Activated naive CD8-positive, alpha-beta T cell treated with anti-CD3 and anti-CD28 coated beads, Interleukin-2, amount 50 U/mL, for 16 hours (primary cell): Measurements from ENCODE around the gene ANKUB1.
"Not testable (repeated sequence)": the region's sequence is repeated elsewhere in the genome, so short reads cannot be mapped to it uniquely, and the experiment has no call there.

ENCODE experiments used
- DNase-seq: peaks from one replicate; pipeline ENCODE4 v3.0.0-alpha.2; 2020; ENCODE audit warnings: low read depth, low spot score

The ANKUB1 gene, protein sequence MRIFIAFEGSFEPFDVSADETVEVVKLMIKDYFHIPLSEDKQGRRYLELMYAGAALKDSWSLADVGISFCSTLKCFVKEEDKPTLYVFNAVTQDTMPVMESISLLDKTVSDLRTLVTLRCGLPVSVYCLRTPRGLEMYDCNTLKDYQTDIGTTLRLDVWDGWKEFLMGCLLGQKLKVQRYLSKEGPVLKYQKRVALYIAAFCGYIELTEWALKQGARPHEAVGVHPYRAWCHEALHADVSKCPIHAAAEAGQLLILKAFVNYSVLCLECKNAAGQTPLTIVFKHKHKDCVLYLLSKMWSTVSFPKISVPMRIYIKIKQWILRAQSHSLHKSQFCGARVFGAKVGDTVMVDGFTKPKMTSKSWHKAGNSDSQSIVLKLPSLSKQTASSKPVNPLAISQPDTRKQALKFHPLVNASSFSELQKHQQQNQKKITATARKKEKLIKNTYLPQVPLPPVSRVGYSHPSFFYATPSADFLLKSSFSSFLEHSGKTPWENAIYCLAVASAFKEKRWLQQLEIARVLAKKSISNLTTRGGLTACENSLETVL

DNA sequence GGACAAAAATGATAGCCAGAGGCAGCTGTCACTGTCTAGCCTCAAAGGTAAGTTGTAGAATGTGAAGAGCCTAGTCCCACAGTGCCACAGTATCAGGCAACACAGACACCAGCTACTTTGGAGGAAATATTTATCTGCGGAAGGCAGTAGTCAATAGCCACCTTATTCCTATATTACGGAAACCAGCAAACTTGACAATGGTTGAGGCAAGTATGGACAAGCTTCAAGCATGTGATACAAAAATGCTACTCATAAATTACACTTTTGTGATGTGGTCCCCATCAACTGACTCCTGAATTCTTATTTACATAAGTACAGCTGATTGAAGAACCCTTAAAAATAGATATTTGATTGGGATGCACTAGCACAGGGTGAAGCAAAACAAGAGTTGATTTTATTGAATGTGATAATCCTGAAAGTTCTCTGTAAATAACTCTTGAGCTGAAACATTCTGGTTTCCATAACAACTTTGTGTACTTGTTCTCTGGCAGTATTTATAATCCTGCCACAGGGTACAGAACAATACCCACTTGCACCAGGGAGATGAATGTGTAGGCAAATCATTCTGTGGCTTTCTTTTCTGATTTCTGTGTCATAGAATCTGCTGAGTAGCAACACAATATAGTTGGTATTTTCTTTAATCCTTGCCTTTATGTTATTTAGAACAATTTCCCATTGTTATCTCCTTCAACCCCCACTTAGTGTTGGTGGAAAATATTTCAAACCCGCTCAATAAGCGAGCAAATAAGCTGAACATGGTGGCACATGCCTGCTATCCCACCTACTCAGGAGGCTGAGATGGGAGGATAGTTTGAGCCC lies at the start of gene ANKUB1:
TSS of gene ANKUB1 (minus strand) at position 103 of the 819 bp plus-strand sequence. CDS start 188 bp downstream, outside the sequence.
- DNase-seq = no peak

DNA sequence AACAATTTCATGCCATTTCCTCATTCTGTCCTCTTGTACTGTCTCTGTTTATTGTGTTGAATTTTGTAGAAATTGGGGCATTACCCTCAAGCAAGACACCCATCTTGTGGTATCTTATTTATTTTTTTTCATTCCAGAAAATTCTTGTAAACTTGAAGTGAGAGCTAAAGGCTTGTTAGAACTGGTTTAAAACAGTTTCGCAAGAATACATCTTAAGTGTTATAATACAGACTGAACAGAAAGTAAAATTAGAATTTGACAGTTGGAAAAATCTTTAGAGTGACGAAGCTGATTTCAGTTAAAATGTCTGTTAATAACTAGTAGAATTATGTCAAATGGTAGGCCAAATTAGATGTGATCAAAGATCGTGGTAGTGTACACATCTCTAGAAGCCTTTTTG lies 47.5 kb upstream of the ANKUB1 start:
- no peak for DNase-seq

DNA sequence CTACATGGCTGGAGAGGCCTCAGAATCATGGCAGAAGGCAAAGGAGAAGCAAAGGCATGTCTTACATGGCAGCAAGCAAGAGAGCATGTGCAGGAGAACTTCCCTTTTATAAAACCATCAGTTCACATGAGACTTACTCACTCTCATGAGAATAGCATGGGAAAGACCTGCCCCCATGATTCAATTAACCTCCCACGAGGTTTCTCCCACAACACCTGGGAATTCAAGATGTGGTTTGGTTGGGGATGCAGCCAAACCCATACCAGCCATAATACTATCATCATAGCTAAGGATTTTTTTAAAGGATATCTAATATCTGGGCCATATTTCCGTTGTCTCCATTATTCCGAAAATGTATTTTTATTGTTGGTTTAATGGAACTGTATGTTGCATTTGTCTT lies 47.1 kb upstream of the ANKUB1 start:
- not testable (repeated sequence) for DNase-seq

DNA sequence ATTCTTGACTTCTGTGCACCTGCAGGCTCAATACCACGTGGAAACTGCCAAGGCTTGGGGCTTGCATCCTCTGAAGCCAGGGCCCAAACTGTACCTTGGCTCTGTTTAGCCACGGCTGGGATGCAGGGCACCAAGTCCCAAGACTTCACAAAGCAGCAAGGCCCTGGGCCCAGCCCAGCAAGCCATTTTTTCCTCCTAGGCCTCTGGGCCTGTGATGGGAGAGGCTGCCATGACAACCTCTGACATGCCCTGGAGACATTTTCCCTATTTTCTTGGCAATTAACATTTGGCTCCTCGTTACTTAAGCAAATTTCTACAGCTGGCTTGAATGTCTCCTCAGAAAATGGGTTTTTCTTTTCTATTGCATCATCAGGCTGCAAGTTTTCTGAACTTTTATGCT lies 46.1 kb upstream of the ANKUB1 start:
- not testable (repeated sequence) for DNase-seq

DNA sequence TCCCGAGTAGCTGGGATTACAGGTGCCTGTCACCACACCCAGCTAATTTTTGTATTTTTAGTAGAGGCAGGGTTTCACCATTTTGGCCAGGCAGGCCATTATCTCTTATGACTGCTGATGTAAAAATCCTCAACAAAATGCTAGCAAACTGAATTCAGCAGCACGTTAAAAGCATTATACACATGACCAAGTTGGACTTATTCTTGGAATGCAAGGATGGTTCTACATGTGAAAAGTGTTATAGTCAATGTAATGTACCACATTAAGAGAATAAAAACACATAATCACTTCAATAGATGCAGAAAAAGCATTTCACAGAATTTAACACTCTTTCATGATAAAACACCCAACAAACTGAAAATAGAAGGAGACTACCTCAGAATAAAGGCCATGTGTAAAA lies 40.9 kb upstream of the ANKUB1 start:
- no peak for DNase-seq

DNA sequence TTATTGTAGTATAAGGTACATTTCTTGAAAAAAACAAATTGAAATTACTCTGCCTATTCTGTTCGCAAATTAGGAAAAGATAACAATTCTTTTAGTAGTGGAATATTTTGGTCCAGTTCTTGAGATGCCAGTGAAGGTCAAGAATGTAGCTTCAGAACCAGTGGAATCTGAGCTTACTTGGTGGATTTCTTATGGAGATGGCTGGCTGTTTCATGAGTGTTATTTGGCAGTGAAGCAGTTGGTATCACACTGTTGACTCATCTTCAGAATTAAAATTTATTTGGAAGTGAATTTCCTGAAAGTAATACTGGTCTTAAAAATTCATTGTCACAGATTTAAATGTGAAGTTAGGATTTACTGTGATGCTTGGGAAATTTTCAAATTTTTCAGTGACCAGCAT lies 39.7 kb upstream of the ANKUB1 start:
- no peak for DNase-seq

DNA sequence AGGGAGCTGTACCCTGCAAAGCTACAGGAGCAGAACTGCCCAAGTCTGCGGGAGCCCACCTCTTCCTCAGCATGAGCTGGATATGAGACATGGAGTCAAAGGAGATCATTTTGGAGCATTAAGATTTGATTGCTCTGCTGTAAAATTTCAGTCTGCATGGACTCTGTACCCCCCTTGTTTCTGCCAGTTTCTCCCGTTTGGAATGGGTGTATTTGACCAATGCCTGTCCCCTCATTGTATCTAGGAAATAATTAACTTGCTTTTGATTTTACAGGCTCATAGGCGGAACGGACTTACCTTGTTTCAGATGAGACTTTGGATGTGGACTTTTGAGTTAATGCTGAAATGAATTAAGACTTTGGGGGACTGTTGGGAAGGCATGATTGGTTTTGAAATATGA lies 39.0 kb upstream of the ANKUB1 start:
- DNase-seq = no peak

DNA sequence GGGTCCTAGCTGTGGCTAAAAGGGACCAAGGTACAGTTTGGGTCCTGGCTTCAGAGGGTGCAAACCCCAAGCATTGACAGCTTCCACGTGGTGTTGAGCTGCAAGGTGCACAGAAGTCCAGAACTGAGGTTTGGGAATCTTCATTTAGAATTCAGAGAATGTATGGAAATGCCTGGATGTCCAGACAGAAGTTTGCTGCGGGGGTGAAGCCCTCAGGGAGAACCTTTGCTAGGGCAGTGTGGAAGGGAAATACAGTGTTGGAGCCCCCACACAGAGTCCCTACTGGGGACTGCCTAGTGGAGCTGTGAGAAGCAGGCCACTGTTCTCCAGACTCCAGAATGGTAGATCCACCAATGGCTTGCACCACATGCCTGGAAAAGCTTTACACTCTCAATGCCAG lies 38.5 kb upstream of the ANKUB1 start:
- DNase-seq = no peak

DNA sequence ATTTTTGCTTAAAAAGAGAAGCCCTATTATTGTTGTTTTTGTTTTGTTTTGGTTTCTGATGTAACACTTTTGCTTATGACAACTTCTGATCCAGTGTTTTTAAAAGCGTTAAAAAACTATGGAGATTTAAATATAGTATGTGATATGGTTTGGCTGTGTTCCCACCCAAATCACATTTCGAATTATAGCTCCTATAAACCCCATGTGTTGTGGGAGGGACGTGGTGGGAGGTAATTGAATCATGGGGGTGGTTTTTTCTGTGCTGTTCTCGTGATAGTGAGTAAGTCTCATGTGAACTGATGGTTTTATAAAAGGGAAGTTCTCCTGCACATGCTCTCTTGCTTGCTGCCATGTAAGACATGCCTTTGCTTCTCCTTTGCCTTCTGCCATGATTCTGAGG lies 37.3 kb upstream of the ANKUB1 start:
- DNase-seq = not testable (repeated sequence)

DNA sequence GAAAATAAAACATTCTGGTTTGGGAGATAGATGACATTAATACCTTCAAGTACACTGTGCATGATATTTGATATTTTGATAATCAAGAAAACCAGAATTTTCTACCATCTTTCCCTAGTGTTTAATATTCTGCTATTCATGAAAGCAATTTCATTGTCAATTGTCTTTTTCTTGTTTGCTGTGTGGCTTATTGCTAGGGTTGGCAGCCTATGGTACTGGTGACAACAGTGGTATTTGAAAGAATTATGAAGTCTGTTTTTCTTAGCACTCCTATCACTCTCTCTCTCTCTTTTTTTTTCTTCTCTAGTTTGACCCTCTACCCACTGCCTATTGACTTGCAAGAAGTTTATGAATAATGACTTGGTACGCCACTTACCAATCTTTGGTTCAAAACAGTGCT lies 36.0 kb upstream of the ANKUB1 start:
- no peak for DNase-seq

DNA sequence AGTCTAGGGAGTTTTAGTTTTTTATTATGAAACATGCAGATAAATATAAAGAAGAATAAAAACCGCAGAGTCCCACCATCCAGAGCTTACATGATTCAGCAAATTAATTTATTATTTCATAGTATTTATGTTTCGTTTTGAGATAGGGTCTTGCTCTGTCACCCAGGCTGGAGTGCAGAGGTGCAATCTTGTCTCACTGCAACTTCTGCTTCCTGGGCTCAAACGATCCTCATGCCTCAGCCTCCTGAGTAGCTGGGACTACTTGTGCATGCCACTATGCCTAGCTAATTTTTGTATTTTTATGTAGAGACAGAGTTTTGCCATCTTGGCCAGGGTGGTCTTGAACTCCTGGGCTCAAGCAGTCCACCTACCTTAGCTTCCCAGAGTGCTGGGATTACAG lies 34.3 kb upstream of the ANKUB1 start:
- DNase-seq = no peak

DNA sequence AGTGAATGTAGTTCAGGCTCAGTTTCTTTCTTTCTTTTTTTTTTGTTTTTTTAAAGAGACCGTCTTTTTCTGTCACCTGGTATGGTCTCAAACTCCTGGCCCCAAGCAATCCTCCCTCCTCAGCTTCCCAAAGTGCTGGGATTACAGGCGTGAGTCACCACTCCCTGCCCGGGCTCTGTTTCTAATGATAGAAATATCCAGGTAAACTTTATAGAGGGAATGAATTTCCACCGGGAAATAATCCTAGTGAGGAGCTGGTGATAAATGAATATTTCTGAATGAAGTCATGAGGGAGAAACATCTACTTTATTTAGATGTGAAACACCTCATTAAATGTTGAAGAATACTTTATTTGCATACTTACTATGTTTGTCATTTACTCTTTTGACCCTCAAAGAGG lies 27.8 kb upstream of the ANKUB1 start:
- no peak for DNase-seq

DNA sequence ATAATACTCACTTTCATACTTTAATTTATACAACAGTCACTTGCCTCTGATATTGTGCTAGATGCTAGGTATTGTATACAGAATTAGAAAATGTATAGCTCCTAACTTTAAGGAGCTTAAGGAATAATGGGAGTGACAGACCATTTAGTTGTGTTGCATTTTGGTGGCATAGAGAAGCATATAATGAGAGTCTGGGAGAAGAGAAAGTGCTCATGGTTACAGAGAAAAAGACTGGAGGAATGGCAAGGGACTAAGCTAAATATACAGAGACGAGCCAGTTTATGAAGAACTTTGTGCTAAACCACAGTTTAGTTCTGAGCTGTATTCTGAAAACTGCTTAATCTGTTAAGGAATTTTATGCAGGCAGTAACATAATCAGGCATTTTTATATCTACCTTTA lies 27.1 kb upstream of the ANKUB1 start:
- no peak for DNase-seq

DNA sequence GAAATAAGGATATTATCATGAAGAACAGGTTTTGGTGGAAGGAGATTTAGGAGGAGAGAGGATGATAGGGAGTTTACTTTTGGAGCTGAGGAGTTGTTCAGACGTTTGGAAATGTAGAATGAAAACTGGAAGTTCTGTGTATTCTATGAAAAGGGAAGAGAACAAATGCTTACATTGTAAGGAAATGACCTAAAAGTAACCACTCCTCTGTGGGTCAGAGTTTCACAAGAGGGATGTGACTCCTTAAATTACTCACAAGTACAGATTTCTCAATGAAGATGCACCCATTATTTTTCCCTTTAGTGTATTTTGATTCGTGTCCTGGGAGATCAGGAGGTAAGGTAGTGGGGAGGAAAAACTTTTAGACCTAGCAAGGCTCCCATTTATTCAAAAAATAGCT lies 24.6 kb upstream of the ANKUB1 start:
- DNase-seq = no peak

DNA sequence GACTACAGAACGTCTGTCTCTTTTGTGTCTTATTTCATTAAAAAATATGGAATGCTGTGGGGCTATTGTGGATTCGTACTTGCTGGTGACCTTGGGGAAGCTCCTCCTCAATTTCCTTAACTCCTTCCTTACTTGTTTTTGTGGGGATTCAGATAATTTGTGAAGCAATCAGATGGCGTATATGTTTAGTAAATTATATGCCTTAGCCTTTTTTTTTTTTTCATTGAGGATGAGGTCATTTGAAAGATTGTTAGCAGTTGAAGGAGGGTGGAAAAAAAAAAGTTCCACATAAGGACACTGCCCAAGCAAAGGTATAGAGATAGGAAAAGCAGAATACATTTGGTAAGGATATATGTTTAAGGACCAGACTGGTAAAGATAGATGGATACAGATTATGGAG lies 24.0 kb upstream of the ANKUB1 start:
- no peak for DNase-seq

DNA sequence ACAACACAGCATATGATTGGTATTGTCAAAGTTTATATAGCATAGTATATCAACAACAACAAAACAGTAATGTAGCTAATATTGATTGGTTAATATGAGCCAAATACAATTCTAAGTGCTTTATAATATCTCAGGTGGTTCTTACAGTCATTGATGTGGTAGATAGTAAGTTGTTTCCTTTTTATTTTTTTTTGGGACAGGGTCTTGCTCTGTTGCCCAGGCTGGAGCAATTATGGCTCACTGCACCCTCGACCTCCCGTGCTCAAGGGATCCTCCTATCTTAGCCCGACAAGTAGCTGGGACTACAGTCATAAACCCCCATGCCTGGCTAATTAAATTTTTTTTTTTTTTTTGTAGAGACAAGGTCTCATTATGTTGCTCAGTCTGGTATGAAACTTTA lies 23.4 kb upstream of the ANKUB1 start:
- DNase-seq = no peak

DNA sequence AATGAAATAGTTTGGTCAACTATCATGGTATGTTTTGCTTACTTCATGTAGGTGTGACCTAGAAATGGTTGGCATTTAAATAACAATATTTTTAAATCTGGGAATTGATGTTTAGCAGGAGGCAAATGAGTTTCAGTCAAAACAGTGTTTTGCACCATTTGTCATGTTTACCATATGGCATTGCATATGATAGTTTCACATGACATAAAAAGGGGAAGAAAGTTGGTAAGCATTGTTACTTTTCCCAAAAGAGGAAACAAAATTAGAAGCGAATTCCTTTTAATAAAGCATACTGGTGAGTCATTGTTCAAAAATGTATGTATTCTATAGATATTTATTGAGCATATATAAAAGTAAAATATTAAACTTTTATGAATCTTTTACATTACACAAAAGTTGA lies 23.0 kb upstream of the ANKUB1 start:
- DNase-seq = no peak

DNA sequence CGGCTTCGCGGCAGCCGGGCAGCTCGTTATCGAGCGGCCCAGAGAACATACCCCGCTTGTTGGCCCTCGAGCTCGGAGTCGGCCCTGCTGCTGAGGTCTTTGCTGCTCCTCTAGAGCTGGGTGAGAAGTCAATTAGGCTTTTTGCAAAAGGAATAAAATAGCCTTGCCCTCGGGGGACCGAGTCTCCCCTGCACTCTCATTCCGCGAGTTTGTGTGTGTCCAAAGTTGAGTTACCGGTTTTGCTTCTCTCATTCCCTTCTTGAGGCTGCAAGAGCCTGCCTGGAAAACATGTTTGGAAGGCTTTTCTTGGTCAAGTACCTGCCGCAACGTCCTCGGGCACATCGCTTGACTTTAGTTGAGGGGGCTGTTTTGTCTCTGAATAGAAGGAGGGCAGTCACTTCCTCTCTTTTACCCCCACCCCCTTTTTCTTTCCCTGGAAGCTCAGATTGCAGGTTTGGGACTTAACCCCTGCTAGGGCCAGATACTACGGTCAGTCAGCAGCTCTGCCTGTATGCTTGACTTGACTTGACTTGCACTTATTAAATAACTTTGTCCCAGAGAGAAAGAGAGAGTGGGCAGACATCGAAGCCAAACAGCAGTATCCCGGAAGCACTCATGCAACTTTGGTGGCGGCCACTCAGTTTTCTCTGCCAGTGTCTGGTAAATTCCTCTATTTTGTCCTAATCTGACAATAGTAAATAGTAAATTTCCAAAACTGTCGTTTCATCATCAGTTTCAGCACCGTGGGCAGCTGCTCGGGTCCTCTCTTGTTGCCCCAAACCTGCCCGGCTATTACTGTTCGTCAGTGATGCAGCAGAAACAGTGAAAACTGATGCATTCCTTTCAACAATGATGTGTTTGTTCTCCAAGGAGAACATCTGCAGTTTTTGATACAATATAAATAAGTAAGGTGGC lies 21.3 kb upstream of the ANKUB1 start:
- DNase-seq = no peak

DNA sequence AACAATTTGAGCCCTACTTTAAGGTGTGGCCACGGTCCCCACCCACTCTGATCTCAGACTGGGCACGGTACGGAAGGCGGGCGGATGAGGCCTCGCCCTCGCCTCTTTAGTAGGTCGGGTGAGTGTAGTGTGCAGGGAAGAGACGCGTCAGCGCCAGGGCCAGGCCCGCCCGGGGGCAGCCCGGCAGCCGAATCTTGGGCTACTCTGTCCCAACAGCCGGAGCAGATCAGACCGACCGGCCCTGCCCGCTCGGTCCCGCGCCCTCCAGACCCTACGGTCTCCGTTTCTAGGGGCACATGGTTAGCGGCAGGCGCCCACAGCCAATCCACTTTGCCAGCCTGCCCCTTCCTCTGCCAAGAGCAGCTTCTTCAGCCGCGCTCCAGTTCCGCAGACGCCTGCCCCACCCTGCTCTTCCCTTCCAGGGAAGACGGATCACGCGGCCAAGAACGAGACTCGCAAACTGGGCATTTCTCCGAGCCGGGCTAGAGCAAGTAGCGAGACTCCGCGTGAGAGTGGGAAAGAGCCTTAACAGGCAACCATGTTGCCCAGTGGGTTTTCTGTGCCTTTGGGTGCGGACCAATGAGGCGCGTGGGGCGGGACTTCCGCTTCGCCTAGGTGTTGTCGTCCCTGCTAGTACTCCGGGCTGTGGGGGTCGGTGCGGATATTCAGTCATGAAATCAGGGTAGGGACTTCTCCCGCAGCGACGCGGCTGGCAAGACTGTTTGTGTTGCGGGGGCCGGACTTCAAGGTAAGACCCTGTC lies 20.4 kb upstream of the ANKUB1 start, which contains the start of gene RNF13:
TSS of gene RNF13 (plus strand) at position 610 of the 761 bp plus-strand sequence. CDS start 32,812 bp downstream, outside the sequence.
- DNase-seq = peak; percentile 87

DNA sequence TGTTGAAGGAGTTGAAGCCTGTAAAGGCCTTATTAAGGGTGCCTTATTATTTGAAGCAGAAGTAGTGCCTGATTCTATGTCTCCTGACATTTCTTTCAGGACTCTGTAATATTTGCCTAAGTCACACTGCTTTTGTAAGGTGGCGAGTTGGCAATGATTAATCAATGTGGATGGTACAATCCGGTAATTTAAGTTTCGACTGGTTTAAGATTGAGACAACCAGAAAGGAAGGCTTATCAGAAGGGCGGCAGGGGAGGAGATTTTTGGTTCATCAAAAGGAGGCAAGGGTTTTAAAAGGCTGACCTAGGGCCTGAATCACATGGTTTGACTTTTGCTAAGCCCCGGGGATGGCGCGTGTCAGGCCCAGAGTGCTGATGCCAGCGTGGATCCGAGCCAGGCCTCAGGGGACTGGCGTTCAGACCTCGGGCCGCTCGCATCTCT lies 19.8 kb upstream of the ANKUB1 start:
- no peak for DNase-seq

DNA sequence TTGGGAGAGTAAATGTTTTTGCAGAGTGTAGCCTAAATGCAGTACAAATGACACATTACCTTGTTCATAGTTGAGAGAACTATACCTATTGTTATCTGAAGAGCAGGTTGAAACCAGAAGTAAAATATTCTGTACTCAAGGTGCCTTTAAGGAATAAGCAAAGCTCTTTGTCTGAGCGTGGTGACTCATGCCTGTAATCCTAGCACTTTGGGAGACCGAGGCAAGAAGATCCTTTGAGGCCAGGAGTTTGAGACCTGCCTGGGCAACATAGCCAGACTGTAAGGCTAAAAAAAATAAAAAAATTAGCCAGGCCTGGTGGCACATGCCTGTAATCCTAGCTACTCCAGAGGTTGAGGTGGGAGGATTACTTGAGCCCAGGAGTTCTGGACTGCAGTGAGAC lies 18.5 kb upstream of the ANKUB1 start:
- no peak for DNase-seq
